Activated CD8-positive, alpha-beta T cell treated with anti-CD3 and anti-CD28 coated beads for 36 hours (primary cell): Measurements from ENCODE around the gene ALG12. TPM values are rescaled to one million over a fixed set of nuclear protein-coding genes. Genes with fewer than 3 reads are reported as not detected.

Experiments
- ATAC-seq: fragments of 200-7000 bp; cut with Tn5 transposase; one replicate; pipeline ENCODE4 v1.10.0; 2021; ENCODE audit warnings: mild to moderate bottlenecking, moderate library complexity
- CTCF ChIA-PET: fragments of 350-600 bp; sonication (Branson Sonifier 250); formaldehyde crosslinking; loops from one replicate; lab custom pipeline; 2021; ENCODE audit warnings: antibody characterized with exemption; lab: Charles Lee
- POLR2A ChIA-PET: fragments of 350-600 bp; sonication (Branson Sonifier 250); formaldehyde crosslinking; loops from one replicate; lab custom pipeline; 2021; ENCODE audit warnings: antibody characterized with exemption; lab: Charles Lee
- DNase-seq: peaks from one replicate; pipeline ENCODE4 v3.0.0-alpha.2; 2020
- H3K27ac Mint-ChIP-seq: one replicate; pipeline ENCODE4 v1.8.0; 2021; ENCODE audit warnings: mild to moderate bottlenecking, mixed read lengths
- H3K27me3 Mint-ChIP-seq: one replicate; pipeline ENCODE4 v1.8.0; 2021; ENCODE audit warnings: mixed read lengths
- H3K36me3 Mint-ChIP-seq: one replicate; pipeline ENCODE4 v1.8.0; 2021; ENCODE audit warnings: low read depth, mixed read lengths
- H3K4me1 Mint-ChIP-seq: one replicate; pipeline ENCODE4 v1.8.0; 2021; ENCODE audit warnings: low read depth, mixed read lengths
- H3K4me3 Mint-ChIP-seq: one replicate; pipeline ENCODE4 v1.8.0; 2021; ENCODE audit warnings: mild to moderate bottlenecking, moderate library complexity, mixed read lengths
- H3K9me3 Mint-ChIP-seq: one replicate; pipeline ENCODE4 v1.8.0; 2021; ENCODE audit warnings: mixed read lengths
- intact Hi-C: fragments of 100-400 bp; cut with micrococcal nuclease; formaldehyde crosslinking; loops from one replicate; pipeline ENCODE4 v1.10.0; 2022
- total RNA-seq, 2 experiments: library from RNA; stranded (reverse); gene quantifications; one replicate each; pipeline ENCODE4 v1.2.3, GENCODE V29; 2021
- TF ChIP-seq, protein P1 (sequence below): fragments of 200-600 bp; IDR thresholded peaks from one replicate; pipeline ENCODE4 v1.8.0; 2022; ENCODE audit warnings: antibody characterized with exemption, mild to moderate bottlenecking

Gene ALG12
- total RNA-seq, 2 experiments from 2014 or later, result 10.7 to 12.0 TPM

DNA sequence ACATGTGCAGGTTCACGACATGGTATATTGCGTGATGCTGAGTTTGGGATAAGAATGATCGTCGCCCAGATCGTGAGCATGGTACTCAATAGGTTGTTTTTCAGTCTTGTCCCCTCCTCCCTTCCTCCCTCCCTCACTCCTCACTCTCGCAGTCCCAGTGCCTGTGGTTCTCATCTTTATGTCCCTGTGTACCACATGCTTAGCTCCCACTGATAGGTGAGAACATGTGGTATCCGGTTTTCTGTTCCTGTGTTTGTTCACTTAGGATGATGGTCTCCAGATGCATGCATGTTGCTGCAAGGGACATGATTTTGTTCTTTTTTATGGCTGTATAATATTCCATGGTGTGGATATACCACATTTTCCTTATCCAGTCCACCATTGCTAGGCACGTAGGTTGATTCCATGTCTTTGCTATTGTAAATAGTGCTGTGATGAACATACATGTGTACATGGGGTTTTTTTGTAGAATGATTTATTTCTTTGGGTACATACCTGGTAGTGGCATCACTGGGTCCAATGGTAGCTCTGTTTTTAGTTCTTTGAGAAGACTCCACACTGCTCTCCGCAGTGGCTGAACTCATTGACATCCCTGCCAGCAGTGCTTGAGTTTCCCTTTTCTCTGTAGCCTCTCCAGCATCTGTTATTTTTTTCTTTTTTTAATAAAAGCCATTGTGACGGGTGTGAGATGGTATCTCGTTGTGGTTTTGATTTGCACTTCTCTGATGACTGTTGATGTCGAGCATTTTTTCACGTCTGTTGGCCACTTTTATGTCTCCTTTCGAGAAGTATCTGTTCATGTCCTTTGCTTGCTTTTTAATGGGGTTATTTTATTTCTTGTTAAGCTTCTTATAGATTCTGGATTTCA lies 48.2 kb downstream of the ALG12 start:
- Mint-ChIP-seq H3K9me3 (peaks cover 27% of the 10 kb centered on the region), H3K27ac (peak overlapping the region; percentile 48), H3K36me3 (peaks cover 69% of the 10 kb centered on the region), H3K27me3 (no peaks in the 10 kb centered on the region), H3K4me1 (peaks cover 59% of the 10 kb centered on the region), H3K4me3 (peak overlapping the region; percentile 6)
- TF ChIP-seq, protein P1, sequence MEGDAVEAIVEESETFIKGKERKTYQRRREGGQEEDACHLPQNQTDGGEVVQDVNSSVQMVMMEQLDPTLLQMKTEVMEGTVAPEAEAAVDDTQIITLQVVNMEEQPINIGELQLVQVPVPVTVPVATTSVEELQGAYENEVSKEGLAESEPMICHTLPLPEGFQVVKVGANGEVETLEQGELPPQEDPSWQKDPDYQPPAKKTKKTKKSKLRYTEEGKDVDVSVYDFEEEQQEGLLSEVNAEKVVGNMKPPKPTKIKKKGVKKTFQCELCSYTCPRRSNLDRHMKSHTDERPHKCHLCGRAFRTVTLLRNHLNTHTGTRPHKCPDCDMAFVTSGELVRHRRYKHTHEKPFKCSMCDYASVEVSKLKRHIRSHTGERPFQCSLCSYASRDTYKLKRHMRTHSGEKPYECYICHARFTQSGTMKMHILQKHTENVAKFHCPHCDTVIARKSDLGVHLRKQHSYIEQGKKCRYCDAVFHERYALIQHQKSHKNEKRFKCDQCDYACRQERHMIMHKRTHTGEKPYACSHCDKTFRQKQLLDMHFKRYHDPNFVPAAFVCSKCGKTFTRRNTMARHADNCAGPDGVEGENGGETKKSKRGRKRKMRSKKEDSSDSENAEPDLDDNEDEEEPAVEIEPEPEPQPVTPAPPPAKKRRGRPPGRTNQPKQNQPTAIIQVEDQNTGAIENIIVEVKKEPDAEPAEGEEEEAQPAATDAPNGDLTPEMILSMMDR, result no peak
- ATAC-seq (peak; percentile 63), DNase-seq (peak; percentile 43)
- intact Hi-C loops, result no loop called here
- ChIA-PET POLR2A (interaction anchor here (1.1 to 2.4 kb wide), 3 partner anchors 12 to 30 kb away, joined by 3 to 10 read pairs (median 6); partner anchors contain the start of gene ZBED4), CTCF (no interaction called here)

DNA sequence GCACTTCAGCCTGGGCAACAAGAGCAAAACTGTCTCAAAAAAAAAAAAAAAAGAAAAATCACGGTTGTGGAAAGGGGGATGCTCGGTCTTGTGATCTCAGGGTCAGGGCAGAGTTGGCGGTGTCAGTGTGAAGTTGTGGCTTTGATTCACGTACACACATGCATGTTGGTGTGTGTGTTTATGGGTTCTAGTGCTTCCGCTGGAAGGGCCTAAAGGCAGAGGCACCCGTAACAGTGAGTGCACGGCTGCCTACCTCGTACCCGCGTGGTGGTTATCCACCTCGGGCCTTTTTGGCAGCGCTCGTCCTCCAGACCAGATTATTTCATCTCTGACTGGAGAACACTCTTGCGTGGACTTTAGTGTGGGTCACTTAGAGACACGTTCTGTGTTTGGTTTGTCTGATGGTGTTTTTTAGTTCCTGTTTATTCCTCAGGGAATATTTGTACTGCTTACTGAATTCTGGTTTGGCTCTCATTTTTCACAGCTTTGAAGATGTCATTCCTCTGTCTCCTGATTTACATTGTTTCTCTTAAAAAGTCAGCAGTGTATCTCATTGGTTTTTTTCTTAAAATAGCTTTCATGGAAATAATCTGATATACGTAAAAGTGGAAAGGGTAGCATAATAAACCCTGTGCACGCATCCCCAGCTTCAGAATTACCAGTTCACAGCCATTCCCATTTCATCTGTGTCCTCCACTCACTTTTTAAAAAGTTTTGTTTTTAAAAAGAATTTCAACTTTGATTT lies 49.0 kb downstream of the ALG12 start:
- Mint-ChIP-seq H3K4me3 (no peak overlapping the region), H3K4me1 (peaks cover 60% of the 10 kb centered on the region), H3K9me3 (peaks cover 27% of the 10 kb centered on the region), H3K36me3 (peaks cover 67% of the 10 kb centered on the region), H3K27me3 (no peaks in the 10 kb centered on the region), H3K27ac (peak overlapping the region; percentile 48)
- POLR2A ChIA-PET, result interaction anchor here (1.1 to 2.8 kb wide), 3 partner anchors 13 to 31 kb away, joined by 3 to 10 read pairs (median 6); partner anchors contain the start of gene ZBED4
- CTCF ChIA-PET, result no interaction called here
- no peak for DNase-seq
- intact Hi-C loops, result no loop called here
- ATAC-seq, result no peak
- TF ChIP-seq, protein P1, result no peak

DNA sequence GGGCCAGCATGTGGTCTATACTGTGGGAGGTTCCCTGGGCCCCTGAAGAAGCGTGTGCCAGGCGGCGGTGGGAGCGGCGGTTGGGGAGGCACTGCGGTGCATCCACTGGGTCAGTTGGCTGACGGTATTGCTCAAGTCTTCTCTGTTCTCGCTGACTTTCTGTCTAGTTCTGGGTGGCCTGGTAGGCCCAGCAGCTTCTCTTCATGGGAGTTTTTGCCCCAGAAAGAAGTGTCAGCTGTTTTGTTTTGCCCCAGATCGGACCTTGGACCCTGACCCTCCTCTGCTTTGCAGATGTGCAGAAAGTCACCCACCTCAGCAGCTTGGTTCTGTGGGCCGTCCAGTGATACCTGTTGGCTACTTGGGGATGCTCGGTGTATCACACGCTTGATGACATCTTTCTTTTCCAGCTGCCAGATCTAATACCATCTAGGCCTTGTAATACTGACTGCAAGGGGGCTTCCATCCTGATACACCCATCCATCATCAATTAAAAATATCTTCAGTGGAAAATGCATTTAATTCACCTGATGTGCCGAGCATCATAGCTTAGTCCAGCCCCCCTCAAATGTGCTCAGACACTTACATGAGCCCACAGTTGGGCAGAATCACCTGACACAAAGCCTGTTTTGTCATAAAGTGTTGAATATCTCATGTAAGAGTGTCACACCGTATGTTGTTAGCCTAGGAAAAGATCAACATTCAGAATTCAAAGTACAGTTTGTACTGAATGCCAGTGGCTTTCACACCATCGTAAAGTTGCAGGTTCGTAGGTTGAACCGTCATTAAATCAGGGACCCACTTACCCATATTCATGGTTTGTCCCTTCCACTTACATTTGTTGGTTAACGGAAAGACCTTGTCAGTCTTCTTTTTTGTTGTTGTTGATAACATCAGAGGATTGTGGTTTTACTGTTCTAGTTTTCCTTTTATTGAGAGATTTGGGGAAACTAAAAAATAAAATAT lies 50.7 kb downstream of the ALG12 start:
- no peak for DNase-seq
- peak; percentile 48 for ATAC-seq
- peak overlapping the region; percentile 28 for H3K27ac Mint-ChIP-seq
- H3K4me3 Mint-ChIP-seq, result no peak overlapping the region
- TF ChIP-seq, protein P1, result no peak
- no peaks in the 10 kb centered on the region for H3K27me3 Mint-ChIP-seq
- CTCF ChIA-PET, result interaction anchor here (1.5 kb wide), 1 partner anchor 13 kb away, joined by 4 read pairs; no protein-coding TSS in a partner anchor
- peaks cover 25% of the 10 kb centered on the region for H3K9me3 Mint-ChIP-seq
- H3K4me1 Mint-ChIP-seq, result peaks cover 63% of the 10 kb centered on the region
- H3K36me3 Mint-ChIP-seq, result peaks cover 65% of the 10 kb centered on the region
- intact Hi-C loops, result no loop called here
- POLR2A ChIA-PET, result interaction anchor here (2.8 kb wide), 1 partner anchor 13 kb away, joined by 10 read pairs; the partner anchor contains the start of gene ZBED4

DNA sequence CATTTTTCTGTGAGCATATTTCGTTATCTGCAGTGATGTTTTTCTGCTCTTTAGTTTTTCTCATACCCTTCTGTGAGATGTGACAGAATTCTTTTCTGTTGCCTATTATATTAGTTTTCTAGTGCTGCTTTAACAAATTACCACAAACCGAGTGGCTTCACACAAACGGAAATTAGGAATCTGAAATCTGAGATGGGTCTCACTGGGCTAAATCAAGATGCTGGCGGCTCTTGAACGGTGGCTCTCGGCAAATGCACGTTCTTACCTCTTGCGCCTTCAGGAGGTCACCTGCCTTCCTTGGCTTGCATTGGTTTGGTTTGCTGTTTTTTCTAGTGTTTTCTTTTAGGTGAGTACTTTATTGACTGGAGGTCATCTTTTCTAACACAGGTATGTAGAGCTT lies 51.6 kb downstream of the ALG12 start:
- ChIA-PET CTCF (interaction anchor here (0.7 kb wide), 1 partner anchor 130 kb away, joined by 3 read pairs; no protein-coding TSS in a partner anchor), POLR2A (interaction anchor here (2.8 kb wide), 1 partner anchor 12 kb away, joined by 10 read pairs; the partner anchor contains the start of gene ZBED4)
- Mint-ChIP-seq H3K27me3 (no peaks in the 10 kb centered on the region), H3K27ac (peak overlapping the region; percentile 28), H3K36me3 (peaks cover 61% of the 10 kb centered on the region), H3K4me3 (peak overlapping the region; percentile 5), H3K4me1 (peaks cover 64% of the 10 kb centered on the region), H3K9me3 (peaks cover 25% of the 10 kb centered on the region)
- ATAC-seq, result no peak
- no peak for DNase-seq
- intact Hi-C loops, result no loop called here
- TF ChIP-seq, protein P1, result no peak
